ENCODE data around the gene WFIKKN1. TPM values are rescaled to one million over a fixed set of nuclear protein-coding genes. Genes with fewer than 3 reads are reported as not detected.

WFIKKN1 gene
- total RNA-seq, 1 donor = 0.43 TPM

DNA sequence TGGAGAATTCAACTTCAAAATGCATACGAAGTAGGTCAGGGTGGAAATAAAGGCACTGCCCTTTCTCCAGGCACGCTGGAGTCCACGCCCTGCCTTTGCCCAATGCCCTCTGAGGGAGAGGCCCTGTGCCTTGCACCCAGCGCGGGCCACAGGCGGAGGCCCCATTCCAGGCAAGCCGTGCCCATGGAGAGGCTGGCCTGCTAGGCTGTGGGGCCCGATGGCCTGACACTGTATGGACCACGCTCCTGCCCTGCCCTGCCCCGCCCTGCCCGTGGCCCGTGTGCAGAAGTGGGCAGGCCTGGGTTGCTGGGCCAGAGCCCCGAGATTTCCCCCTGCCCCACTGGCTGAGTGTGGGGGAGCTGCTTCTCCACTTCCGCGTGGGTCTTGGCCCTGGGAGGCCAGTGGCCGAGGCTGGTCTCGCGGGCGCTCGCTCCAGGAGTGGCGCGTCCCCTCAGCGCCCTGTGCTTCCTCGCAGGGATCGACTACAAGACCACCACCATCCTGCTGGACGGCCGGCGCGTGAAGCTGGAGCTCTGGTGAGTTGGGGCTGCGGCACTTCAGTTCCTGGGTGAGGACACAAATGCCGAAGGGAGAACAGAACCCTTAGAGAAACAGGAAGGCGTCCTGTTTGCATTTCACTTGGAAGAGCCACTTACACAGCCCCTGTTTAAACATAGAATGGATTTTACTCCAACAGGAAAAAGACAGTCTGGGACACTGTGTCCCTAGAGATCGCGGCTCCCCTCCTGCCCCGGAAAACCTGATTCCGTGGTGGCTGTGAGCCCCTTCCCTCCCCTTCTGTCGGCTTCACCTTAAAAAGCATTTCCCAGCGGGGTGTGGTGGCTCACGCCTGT lies 13.8 kb upstream of the WFIKKN1 start:
- H3K4me3 ChIP-seq (ENCODE audit: low read depth, low read length) = no peak overlapping the region
- no peak for TF ChIP-seq CTCF (IDR thresholded peaks at IDR 0.05; ENCODE audit: insufficient read depth, low read depth, low read length)
- DNase-seq (ENCODE audit: low read depth) = no peak

- TF ChIP-seq CTCF (IDR thresholded peaks at IDR 0.05; ENCODE audit: insufficient read depth, low read depth, low read length) = no peak
- DNase-seq (ENCODE audit: low read depth) = no peak
- H3K4me3 ChIP-seq (ENCODE audit: low read depth, low read length) = no peak overlapping the region
Observed at GRCh38 chr16:617855-618254, 12.9 kb upstream of the WFIKKN1 start.

DNA sequence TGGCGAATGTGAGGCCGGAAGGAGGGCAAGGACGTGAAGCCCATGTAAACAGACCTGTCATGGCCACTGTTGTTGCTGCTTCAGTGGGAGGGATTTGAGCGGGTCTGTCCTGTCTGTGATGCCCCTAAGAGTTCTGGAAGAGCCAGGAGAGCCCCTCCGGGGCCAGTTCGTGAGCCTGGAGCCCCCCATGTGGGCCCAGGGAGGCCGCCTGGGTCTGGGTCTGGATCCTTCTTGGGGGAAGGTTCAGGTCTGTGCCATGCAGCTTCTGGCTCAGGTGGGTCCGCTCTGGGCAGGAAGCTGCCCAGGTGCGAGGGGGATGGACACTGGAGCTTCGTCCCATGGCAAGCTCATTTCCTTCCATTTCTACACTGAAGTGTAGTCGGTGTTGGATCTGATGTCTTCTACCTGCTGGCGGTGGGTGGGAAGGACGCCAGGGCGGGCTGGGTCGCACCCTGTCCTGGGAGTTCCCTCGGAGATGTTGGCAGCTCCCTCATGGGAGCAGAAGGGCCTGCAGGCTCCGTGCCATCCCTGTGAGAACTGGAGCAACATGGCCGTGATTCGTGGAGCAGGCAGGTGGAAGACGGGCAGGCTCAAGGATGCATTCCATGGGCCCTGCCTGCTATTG lies 11.2 kb upstream of the WFIKKN1 start:
- no peak for DNase-seq (ENCODE audit: low read depth)
- H3K4me3 ChIP-seq (ENCODE audit: low read depth, low read length) = no peak overlapping the region
- TF ChIP-seq CTCF (IDR thresholded peaks at IDR 0.05; ENCODE audit: insufficient read depth, low read depth, low read length) = no peak

DNA sequence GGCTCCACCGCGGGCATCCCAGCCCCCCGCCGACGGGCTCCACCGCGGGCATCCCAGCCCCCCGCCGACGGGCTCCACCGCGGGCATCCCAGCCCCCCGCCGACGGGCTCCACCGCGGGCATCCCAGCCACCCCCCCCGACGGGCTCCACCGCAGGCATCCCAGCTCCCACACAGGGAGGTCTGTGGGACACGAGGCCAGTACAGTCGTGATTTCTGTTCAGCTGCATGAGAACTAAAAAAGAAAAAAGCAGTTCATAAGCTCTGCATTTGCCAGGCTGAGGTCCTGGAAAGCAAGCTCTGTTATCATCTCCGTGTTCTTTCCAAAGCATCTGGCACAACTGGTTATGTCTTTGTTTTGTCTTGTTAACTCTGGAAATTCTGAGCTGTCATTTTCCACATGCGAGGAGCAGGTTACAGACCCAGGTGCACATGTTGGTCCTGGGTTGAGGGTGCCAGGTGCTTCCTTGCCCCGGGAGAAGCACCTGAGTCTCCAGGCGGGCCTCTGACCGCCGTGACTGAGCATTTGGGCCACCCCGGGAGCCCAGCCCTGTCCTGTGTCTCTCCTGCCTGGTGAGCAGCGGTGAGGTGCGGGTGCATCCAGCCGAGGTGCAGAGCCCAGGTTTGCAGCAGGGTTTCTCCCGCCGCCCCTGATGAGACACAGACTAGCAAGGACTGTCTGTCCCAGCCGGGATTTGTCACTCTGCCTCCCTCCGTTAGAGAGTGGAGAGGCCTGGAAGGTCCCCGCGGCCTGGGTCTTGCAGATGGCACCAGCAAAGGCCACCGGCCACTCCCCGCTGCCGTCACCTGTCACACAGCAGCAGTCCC lies 9.9 kb upstream of the WFIKKN1 start:
- H3K4me3 ChIP-seq (ENCODE audit: low read depth, low read length) = no peak overlapping the region
- DNase-seq (ENCODE audit: low read depth) = no peak
- no peak for TF ChIP-seq CTCF (IDR thresholded peaks at IDR 0.05; ENCODE audit: insufficient read depth, low read depth, low read length)

DNA sequence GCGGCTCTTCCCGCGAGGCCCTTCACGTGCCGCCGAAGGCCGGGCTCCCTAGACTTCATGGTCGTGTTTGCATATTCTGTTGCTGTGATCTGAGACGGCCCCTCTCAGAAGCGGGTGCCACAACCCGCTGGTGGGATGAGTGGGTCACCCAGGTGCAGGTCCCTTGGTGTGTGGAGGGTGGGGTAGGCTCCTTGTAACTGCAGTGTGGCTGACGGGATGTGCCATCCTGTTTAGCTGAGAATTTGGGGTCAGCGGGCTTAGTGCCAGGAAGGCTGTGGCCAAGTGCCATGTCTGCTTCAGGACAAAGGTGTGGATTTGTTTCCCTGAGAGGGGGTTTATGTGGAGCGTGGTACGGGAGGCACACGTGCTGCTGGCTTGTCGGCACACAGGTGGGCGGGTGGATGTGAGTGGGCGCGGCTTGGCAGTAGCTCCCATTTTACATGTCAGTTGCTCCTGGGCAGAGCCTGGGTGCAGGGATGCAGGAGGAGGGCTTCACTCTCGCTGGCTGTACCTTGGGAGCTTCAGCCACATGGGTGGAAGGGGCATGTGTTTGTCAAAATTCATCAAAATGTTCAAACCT lies 9.2 kb upstream of the WFIKKN1 start:
- TF ChIP-seq CTCF (IDR thresholded peaks at IDR 0.05; ENCODE audit: insufficient read depth, low read depth, low read length) = no peak
- H3K4me3 ChIP-seq (ENCODE audit: low read depth, low read length) = peak overlapping the region; percentile 4
- no peak for DNase-seq (ENCODE audit: low read depth)

DNA sequence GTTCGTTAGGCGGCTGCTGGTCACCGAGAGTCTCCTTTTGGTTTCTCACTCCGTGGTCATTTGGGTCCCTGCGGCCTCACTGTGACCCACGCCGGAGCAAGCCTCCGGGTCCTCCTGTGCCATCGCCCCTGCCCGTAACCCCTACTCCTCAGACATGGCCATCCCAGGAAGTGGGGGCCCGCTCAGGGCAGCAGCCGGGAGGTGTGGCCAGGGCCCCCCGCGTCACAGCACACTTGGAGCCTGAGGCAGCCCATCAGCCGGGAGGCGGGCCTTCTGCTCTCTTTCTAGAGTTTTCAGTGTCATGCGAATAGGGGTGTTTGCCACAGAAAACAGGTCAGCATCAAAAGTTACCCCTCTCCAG lies 7.9 kb upstream of the WFIKKN1 start:
- TF ChIP-seq CTCF (IDR thresholded peaks at IDR 0.05; ENCODE audit: insufficient read depth, low read depth, low read length) = no peak
- no peak for DNase-seq (ENCODE audit: low read depth)
- no peak overlapping the region for H3K4me3 ChIP-seq (ENCODE audit: low read depth, low read length)
